ENCODE data around the gene CCL1.

GRCh38 chr17:34393401-34393800, 30.4 kb upstream of the CCL1 start:
- TF ChIP-seq GATA3 (IDR thresholded peaks at IDR 0.05; ENCODE audit: low read depth, low read length) (no peak), GATA2 (IDR thresholded peaks at IDR 0.05; ENCODE audit: low read depth, low read length) (no peak)

Measured in SH-SY5Y (cell line).